T-cell (primary cell): ENCODE data around the gene MFNG. TPM values are rescaled to one million over a fixed set of nuclear protein-coding genes. Genes with fewer than 3 reads are reported as not detected.

Experiments
- total RNA-seq, 35 experiments: library from RNA in 6 of 35; stranded (reverse) in 6 of 35; fragments of 120-200 nt in 1 of 35; gene quantifications; one replicate each; pipeline versions ENCODE4 v1.2.1 to v1.2.4 and lab custom pipeline; 2013 to 2026

The MFNG gene
- total RNA-seq, 5 donors from 2014 or later (not counting 1 experiment from before 2014, with no cell fraction given) = 153 to 296 (median 268) TPM

Other genes starting within 250 kb of the MFNG start
- 100 to 1,000 TPM; 353 to 413 (median 385) TPM for gene RAC2, start 242.1 kb downstream of the MFNG start, total RNA-seq
- gene CYTH4, start 203.9 kb downstream of the MFNG start, total RNA-seq = 100 to 1,000 TPM; 146 to 181 (median 151) TPM
- under 1 TPM; 0.09 to 0.88 (median 0.70) TPM for gene ELFN2, start 58.9 kb downstream of the MFNG start, total RNA-seq
- under 1 TPM in 4 of 5 donors, not detected in 1; 0.44 to 0.79 (median 0.52) TPM for gene CARD10, start 33.0 kb upstream of the MFNG start, total RNA-seq
- gene CDC42EP1, start 74.1 kb upstream of the MFNG start, total RNA-seq = under 1 TPM in 3 of 5 donors, not detected in 2; 0.47 to 0.73 (median 0.62) TPM
- gene LGALS2, start 93.7 kb upstream of the MFNG start, total RNA-seq = 1 to 10 TPM in 1 of 5 donors, under 1 TPM in 1, not detected in 3; 0.63 to 1.4 TPM
- 100 to 1,000 TPM in 2 of 5 donors, 10 to 100 TPM in 3; 83.8 to 105 (median 97.7) TPM for gene GGA1, start 122.5 kb upstream of the MFNG start, total RNA-seq
- gene SH3BP1, start 153.3 kb upstream of the MFNG start, total RNA-seq = 100 to 1,000 TPM in 1 of 5 donors, 10 to 100 TPM in 4; 91.3 to 111 (median 93.6) TPM
- 10 to 100 TPM in 3 of 5 donors, 1 to 10 TPM in 2; 3.1 to 11.3 (median 10.7) TPM for gene PDXP, start 172.3 kb upstream of the MFNG start, total RNA-seq
- 100 to 1,000 TPM in 2 of 5 donors, 10 to 100 TPM in 3; 39.5 to 206 (median 99.2) TPM for gene LGALS1, start 189.3 kb upstream of the MFNG start, total RNA-seq
- gene NOL12, start 200.0 kb upstream of the MFNG start, total RNA-seq = 10 to 100 TPM; 29.2 to 52.4 (median 47.5) TPM
- gene TRIOBP, start 210.7 kb upstream of the MFNG start, total RNA-seq = 10 to 100 TPM; 14.5 to 36.8 (median 31.1) TPM